PC-9 (cell line): ENCODE results near the gene PTGDS. TPM values are rescaled to one million over a fixed set of nuclear protein-coding genes. Genes with fewer than 3 reads are reported as not detected.
A peak's percentile ranks its signal among the peaks of the same experiment; 100 is the strongest.

Experiments used
- BruUV-seq: library from RNA; stranded (reverse); fragments of 400-500 nt; replicated peaks from 2 replicates; lab custom pipeline; 2021; lab: Mats Ljungman, UMichigan
- CTCF ChIA-PET: fragments of 300-600 bp; sonication (Branson Sonifier 250); formaldehyde crosslinking; loops from one replicate; lab custom pipeline; 2022; ENCODE audit warnings: antibody characterized with exemption; lab: Charles Lee
- POLR2A ChIA-PET: fragments of 300-600 bp; sonication (Branson Sonifier 250); formaldehyde crosslinking; loops from one replicate; lab custom pipeline; 2022; ENCODE audit warnings: antibody characterized with exemption; ENCODE audit not compliant: unreplicated experiment; lab: Charles Lee
- DNase-seq, 2 experiments: peaks; one replicate each; pipeline versions ENCODE4 v3.0.0 to v3.0.0-alpha.2; 2015 to 2022; ENCODE audit warnings: mixed read lengths in 1 of 2
- H2AFZ ChIP-seq: fragments of 200-600 bp; sonication (generic); 2 replicates; pipeline ENCODE4 v1.8.1; 2017; ENCODE audit warnings: antibody characterized with exemption
- H3F3A ChIP-seq: fragments of 200-600 bp; sonication (generic); 2 replicates; pipeline ENCODE4 v1.8.1; 2017; ENCODE audit warnings: antibody characterized with exemption, mild to moderate bottlenecking, low read depth; ENCODE audit not compliant: insufficient read depth
- H3K27ac ChIP-seq: fragments of 200-600 bp; sonication (generic); 2 replicates; pipeline ENCODE4 v1.6.1; 2016; ENCODE audit warnings: mixed run types
- H3K27me3 ChIP-seq: fragments of 200-600 bp; sonication (generic); 2 replicates; pipeline ENCODE4 v1.6.1; 2016; ENCODE audit warnings: low read depth, mixed run types; ENCODE audit not compliant: insufficient read depth
- H3K36me3 ChIP-seq: fragments of 200-600 bp; sonication (generic); 2 replicates; pipeline ENCODE4 v1.6.1; 2016; ENCODE audit warnings: low read depth, mixed run types
- H3K4me1 ChIP-seq: fragments of 200-600 bp; sonication (generic); replicated peaks from 2 replicates; pipeline ENCODE4 v1.6.1; 2016; ENCODE audit warnings: mixed run types; ENCODE audit not compliant: insufficient read depth
- H3K4me2 ChIP-seq: fragments of 200-600 bp; sonication (generic); 2 replicates; pipeline ENCODE4 v1.6.1; 2017; ENCODE audit warnings: mixed run types
- H3K4me3 ChIP-seq: fragments of 200-600 bp; sonication (generic); 2 replicates; pipeline ENCODE4 v1.6.1; 2016; ENCODE audit warnings: mixed run types
- H3K79me2 ChIP-seq: fragments of 200-600 bp; sonication (generic); 2 replicates; pipeline ENCODE4 v1.6.1; 2017; ENCODE audit warnings: low read depth, mixed run types
- H3K9me2 ChIP-seq: fragments of 200-600 bp; sonication (generic); 2 replicates; pipeline ENCODE4 v1.8.1; 2017; ENCODE audit warnings: mild to moderate bottlenecking; ENCODE audit not compliant: insufficient read depth
- H3K9me3 ChIP-seq: fragments of 200-600 bp; sonication (generic); 2 replicates; pipeline ENCODE4 v1.8.1; 2016; ENCODE audit warnings: low read depth; ENCODE audit not compliant: insufficient read depth
- H4K20me1 ChIP-seq: fragments of 200-600 bp; sonication (generic); 2 replicates; pipeline ENCODE4 v1.8.1; 2017; ENCODE audit not compliant: insufficient read depth
- EZH2 ChIP-seq: fragments of 200-600 bp; sonication (generic); IDR thresholded peaks from 2 replicates; pipeline ENCODE4 v1.8.0; 2017; ENCODE audit warnings: antibody characterized with exemption, low read depth
- intact Hi-C: fragments of 100-400 bp; cut with micrococcal nuclease; formaldehyde crosslinking; loops from one replicate; pipeline ENCODE4 v1.10.0; 2022; ENCODE audit not compliant: unreplicated experiment
- total RNA-seq: library from RNA; stranded (reverse); gene quantifications from 2 replicates; pipeline ENCODE4 v1.2.3, GENCODE V29; 2021
- TF ChIP-seq, protein P1 (sequence below): fragments of 200-600 bp; sonication (generic); conservative IDR thresholded peaks from 2 replicates; pipeline ENCODE4 v1.6.1; 2017; ENCODE audit warnings: mixed run types, antibody characterized with exemption, mild to moderate bottlenecking, moderate library complexity

Gene PTGDS
- total RNA-seq, 1 experiment from 2014 or later, result 1.7 TPM

DNA sequence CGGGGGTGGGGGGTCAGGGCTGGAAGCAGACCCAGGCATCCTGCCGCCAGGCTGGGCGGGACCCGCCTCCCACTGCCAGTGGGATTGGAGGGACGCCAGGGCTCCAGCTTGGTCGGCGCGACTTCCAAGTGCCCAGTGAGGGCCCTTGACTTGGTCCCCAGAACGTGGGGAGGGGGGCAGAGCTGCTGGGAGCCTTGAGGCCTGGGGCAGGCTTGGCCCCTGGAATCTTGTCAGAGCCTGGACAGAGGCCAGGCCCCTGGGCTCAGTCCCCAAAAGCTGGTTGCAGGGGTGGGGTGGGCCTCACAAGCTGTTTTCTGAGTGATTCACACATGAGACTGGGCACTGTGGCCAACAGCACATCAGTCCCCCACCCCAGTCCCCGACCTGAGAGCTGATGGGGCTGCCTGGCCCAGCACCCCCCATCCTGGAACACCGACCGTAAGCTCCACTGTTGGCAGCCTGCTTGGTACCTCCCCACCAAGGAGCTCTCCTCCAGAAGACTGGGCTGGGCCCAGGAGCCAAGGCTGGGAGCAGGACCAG lies 18.5 kb downstream of the PTGDS start:
- Histone ChIP-seq H2AFZ (no peak overlapping the region), H3K4me1 (peaks cover 31% of the 10 kb centered on the region), H3K27ac (no peak overlapping the region), H3K79me2 (peaks cover 7% of the 10 kb centered on the region; the same call in 1 of the 2 replicates), H3K9me3 (no peaks in the 10 kb centered on the region), H3K27me3 (no peaks in the 10 kb centered on the region), H4K20me1 (no peaks in the 10 kb centered on the region), H3K9me2 (no peaks in the 10 kb centered on the region), H3F3A (peaks cover 30% of the 10 kb centered on the region; the same call in 1 of the 2 replicates), H3K36me3 (no peaks in the 10 kb centered on the region), H3K4me2 (peak overlapping the region; percentile 94), H3K4me3 (peak overlapping the region; percentile 53; the same call in 1 of the 2 replicates)
- TSS peak; percentile 58 for BruUV-seq
- TF ChIP-seq EZH2, result no peak
- TF ChIP-seq, protein P1, sequence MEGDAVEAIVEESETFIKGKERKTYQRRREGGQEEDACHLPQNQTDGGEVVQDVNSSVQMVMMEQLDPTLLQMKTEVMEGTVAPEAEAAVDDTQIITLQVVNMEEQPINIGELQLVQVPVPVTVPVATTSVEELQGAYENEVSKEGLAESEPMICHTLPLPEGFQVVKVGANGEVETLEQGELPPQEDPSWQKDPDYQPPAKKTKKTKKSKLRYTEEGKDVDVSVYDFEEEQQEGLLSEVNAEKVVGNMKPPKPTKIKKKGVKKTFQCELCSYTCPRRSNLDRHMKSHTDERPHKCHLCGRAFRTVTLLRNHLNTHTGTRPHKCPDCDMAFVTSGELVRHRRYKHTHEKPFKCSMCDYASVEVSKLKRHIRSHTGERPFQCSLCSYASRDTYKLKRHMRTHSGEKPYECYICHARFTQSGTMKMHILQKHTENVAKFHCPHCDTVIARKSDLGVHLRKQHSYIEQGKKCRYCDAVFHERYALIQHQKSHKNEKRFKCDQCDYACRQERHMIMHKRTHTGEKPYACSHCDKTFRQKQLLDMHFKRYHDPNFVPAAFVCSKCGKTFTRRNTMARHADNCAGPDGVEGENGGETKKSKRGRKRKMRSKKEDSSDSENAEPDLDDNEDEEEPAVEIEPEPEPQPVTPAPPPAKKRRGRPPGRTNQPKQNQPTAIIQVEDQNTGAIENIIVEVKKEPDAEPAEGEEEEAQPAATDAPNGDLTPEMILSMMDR, result no peak
- POLR2A ChIA-PET, result interaction anchor here (0.5 to 1.1 kb wide), 10 partner anchors 18 to 586 kb away, joined by 3 to 10 read pairs (median 6); partner anchors contain the start of gene AJM1
- intact Hi-C loops, result loop anchor here (1.0 to 5.0 kb wide), 3 partner anchors 46 to 205 kb away; partner anchors contain the start of genes PHPT1 and TMEM141
- CTCF ChIA-PET, result interaction anchor here (0.6 to 2.1 kb wide), 7 partner anchors 21 to 650 kb away, joined by 3 to 10 read pairs (median 4); no protein-coding TSS in a partner anchor
- DNase-seq, result peak in 1 of 2 experiments; percentile 45

DNA sequence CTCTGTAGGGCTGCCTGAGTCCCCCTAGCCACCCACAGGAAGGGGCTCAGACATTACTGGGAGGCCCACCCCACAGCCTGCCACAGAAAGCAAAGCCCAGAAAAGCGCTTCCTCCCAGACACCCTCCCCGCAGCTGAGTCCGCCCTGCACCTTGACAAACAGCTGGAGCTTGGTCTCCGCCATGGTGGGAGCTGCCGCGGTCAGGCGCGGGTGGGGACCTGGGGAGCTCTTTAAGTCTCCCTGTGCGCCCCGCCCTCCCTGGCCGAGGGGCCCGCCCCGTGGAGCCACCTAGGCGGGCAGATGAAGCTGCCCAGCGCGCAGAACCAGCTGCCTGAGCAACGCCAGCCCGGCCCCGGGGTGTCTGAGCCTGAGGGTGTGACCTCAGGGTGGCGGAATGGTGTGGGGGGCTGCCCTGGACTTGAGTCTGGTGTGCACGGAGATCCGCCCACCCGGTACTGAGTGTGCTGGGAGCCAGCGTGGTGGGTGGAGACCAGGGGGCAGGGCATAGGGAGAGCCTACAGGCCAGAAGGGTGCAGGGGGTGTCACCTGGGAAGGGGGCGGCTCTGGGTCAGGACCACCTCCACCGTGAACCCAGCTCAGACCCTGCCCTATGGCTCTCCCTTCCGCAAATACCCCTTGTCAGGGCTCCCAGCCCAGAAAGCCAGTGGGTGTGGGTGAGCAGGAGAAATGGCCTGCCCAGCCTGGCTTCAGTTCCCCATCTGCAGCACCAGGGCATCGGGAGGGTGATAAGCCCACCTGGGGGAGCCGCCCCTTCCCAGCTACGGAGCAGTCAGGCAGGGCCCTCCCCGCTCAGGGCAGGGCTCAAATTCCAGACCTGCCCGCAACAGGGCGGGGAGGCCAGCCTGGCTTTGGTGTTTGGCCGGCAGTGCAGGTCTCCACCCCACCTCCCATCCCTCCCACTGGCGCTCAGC lies 19.3 kb downstream of the PTGDS start, which contains the start of gene CLIC3:
TSS of gene CLIC3 (minus strand) at position 208 of the 932 bp plus-strand sequence. CDS start at position 183, 25 bp downstream.
- Histone ChIP-seq H3K27ac (no peak within 1 kb of the TSS), H3K4me1 (peaks cover 35% of the 10 kb centered on the region), H3K27me3 (no peaks in the 10 kb centered on the region), H3K4me3 (peak within 1 kb of the TSS; percentile 53), H4K20me1 (no peaks in the 10 kb centered on the region), H3K9me3 (no peaks in the 10 kb centered on the region), H3K79me2 (peaks cover 7% of the 10 kb centered on the region; the same call in 1 of the 2 replicates), H3K4me2 (peak within 1 kb of the TSS; percentile 94), H3K9me2 (no peaks in the 10 kb centered on the region), H3F3A (peaks cover 22% of the 10 kb centered on the region; the same call in 1 of the 2 replicates), H2AFZ (peak within 1 kb of the TSS; percentile 63), H3K36me3 (no peaks in the 10 kb centered on the region)
- peak; percentile 60 to 95 for DNase-seq
- BruUV-seq, result no TSS peak
- POLR2A ChIA-PET, result interaction anchor here (0.5 to 1.1 kb wide), 10 partner anchors 18 to 587 kb away, joined by 3 to 9 read pairs (median 6); partner anchors contain the start of gene AJM1
- intact Hi-C loops, result loop anchor here (1.0 to 5.0 kb wide), 3 partner anchors 46 to 206 kb away; partner anchors contain the start of genes PHPT1 and TMEM141
- TF ChIP-seq, protein P1, result no peak
- no peak for TF ChIP-seq EZH2
- CTCF ChIA-PET, result interaction anchor here (0.6 to 2.1 kb wide), 8 partner anchors 21 to 650 kb away, joined by 3 to 10 read pairs (median 4); no protein-coding TSS in a partner anchor

DNA sequence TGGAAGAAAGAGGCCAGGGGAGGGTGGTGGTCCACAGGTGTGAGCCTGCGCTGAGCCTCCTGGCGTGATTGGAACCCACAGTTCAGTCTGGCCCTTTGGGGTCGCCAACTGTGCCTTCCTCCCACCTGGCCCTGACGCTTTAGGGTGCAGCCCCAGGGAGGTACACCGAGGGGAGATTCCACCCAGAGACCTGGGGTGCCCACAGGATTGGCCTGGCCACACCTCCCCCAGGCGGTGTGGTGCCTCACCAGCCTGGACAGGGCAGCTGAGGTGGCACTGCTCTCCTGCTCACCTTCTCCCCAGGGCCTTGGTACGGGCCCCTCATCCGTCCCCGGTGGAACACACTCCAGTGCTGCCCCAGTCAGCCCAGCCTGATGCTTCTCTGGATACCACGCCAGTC lies 20.1 kb downstream of the PTGDS start:
- H3K36me3 ChIP-seq, result no peaks in the 10 kb centered on the region
- intact Hi-C loops, result loop anchor here (2.0 to 5.0 kb wide), 2 partner anchors 150 to 207 kb away; partner anchors contain the start of genes PHPT1 and TMEM141
- no peak overlapping the region for H2AFZ ChIP-seq
- peak overlapping the region; percentile 94 for H3K4me2 ChIP-seq
- H3K4me3 ChIP-seq, result peak overlapping the region; percentile 53; the same call in 1 of the 2 replicates
- H3K4me1 ChIP-seq, result peaks cover 35% of the 10 kb centered on the region
- no peaks in the 10 kb centered on the region for H4K20me1 ChIP-seq
- H3K9me3 ChIP-seq, result no peaks in the 10 kb centered on the region
- peaks cover 21% of the 10 kb centered on the region; the same call in 1 of the 2 replicates for H3F3A ChIP-seq
- POLR2A ChIA-PET, result no interaction called here
- CTCF ChIA-PET, result interaction anchor here (0.6 to 2.1 kb wide), 2 partner anchors 32 to 58 kb away, joined by 3 to 10 read pairs; no protein-coding TSS in a partner anchor
- no peak for TF ChIP-seq EZH2
- TF ChIP-seq, protein P1, result no peak
- H3K27ac ChIP-seq, result no peak overlapping the region
- no peaks in the 10 kb centered on the region for H3K27me3 ChIP-seq
- H3K9me2 ChIP-seq, result no peaks in the 10 kb centered on the region
- H3K79me2 ChIP-seq, result peaks cover 7% of the 10 kb centered on the region; the same call in 1 of the 2 replicates
- no peak for DNase-seq
- TSS peak; percentile 40 for BruUV-seq
